H9 (cell line): Measurements from ENCODE around the gene GHRHR. TPM values are rescaled to one million over a fixed set of nuclear protein-coding genes. Genes with fewer than 3 reads are reported as not detected.

ENCODE experiments used
- DNase-seq: peaks from one replicate; pipeline ENCODE4 v3.0.0-alpha.2; 2017
- H2AFZ ChIP-seq: one replicate; pipeline ENCODE4 v1.6.1; 2013; ENCODE audit warnings: mild to moderate bottlenecking, low read length, control low read depth, moderate library complexity
- H2AK5ac ChIP-seq: 2 replicates; pipeline ENCODE4 v1.6.1; 2013; ENCODE audit warnings: low read length, control low read depth, mixed read lengths; ENCODE audit not compliant: insufficient read length
- H2BK120ac ChIP-seq: one replicate; pipeline ENCODE4 v1.6.1; 2013; ENCODE audit warnings: low read depth, mild to moderate bottlenecking, low read length, control low read depth, inconsistent platforms; ENCODE audit not compliant: poor library complexity, severe bottlenecking
- H2BK12ac ChIP-seq: 2 replicates; pipeline ENCODE4 v1.6.1; 2013; ENCODE audit warnings: low read length, control low read depth, mixed read lengths, low read depth; ENCODE audit not compliant: insufficient read length
- H2BK15ac ChIP-seq: 2 replicates; pipeline ENCODE4 v1.6.1; 2013; ENCODE audit warnings: low read depth, low read length, control low read depth
- H2BK20ac ChIP-seq: one replicate; pipeline ENCODE4 v1.6.1; 2013; ENCODE audit warnings: low read depth, mild to moderate bottlenecking, low read length, control low read depth, inconsistent platforms; ENCODE audit not compliant: poor library complexity, severe bottlenecking
- H2BK5ac ChIP-seq: 2 replicates; pipeline ENCODE4 v1.6.1; 2013; ENCODE audit warnings: low read length, control low read depth, mixed read lengths; ENCODE audit not compliant: insufficient read length
- H3K14ac ChIP-seq: 2 replicates; pipeline ENCODE4 v1.6.1; 2013; ENCODE audit warnings: low read length, control low read depth; ENCODE audit not compliant: insufficient read depth
- H3K18ac ChIP-seq: 2 replicates; pipeline ENCODE4 v1.6.1; 2013; ENCODE audit warnings: low read depth, mild to moderate bottlenecking, mixed read lengths, low read length, control low read depth; ENCODE audit not compliant: insufficient read length
- H3K23ac ChIP-seq: 2 replicates; pipeline ENCODE4 v1.6.1; 2013; ENCODE audit warnings: low read length, control low read depth, mixed read lengths, low read depth; ENCODE audit not compliant: insufficient read length
- H3K23me2 ChIP-seq: 2 replicates; pipeline ENCODE4 v1.6.1; 2013; ENCODE audit warnings: low read depth, mild to moderate bottlenecking, mixed read lengths, low read length, control low read depth; ENCODE audit not compliant: insufficient read length, poor library complexity, severe bottlenecking
- H3K27ac ChIP-seq: 2 replicates; pipeline ENCODE4 v1.5.1; 2013; ENCODE audit warnings: low read length, control low read depth, mixed read lengths, low read depth; ENCODE audit not compliant: insufficient read length
- H3K27me3 ChIP-seq: 2 replicates; pipeline ENCODE4 v1.6.1; 2013; ENCODE audit warnings: low read length, control low read depth, inconsistent platforms; ENCODE audit not compliant: insufficient read depth
- H3K4ac ChIP-seq: 2 replicates; pipeline ENCODE4 v1.6.1; 2013; ENCODE audit warnings: low read depth, mild to moderate bottlenecking, control low read depth, inconsistent platforms, low read length, moderate library complexity
- H3K4me1 ChIP-seq: 2 replicates; pipeline ENCODE4 v1.6.1; 2013; ENCODE audit warnings: low read length, control low read depth, inconsistent platforms; ENCODE audit not compliant: insufficient read depth
- H3K4me2 ChIP-seq: 2 replicates; pipeline ENCODE4 v1.6.1; 2013; ENCODE audit warnings: low read length, control low read depth, mixed read lengths; ENCODE audit not compliant: insufficient read length, insufficient read depth
- H3K56ac ChIP-seq: 2 replicates; pipeline ENCODE4 v1.6.1; 2013; ENCODE audit warnings: low read depth, mild to moderate bottlenecking, mixed read lengths, low read length, control low read depth; ENCODE audit not compliant: insufficient read length
- H3K79me1 ChIP-seq: 2 replicates; pipeline ENCODE4 v1.6.1; 2013; ENCODE audit warnings: low read depth, mild to moderate bottlenecking, moderate library complexity, low read length, control low read depth, inconsistent platforms; ENCODE audit not compliant: insufficient read depth, poor library complexity, severe bottlenecking
- H3K79me2 ChIP-seq: 2 replicates; pipeline ENCODE4 v1.6.1; 2013; ENCODE audit warnings: low read length, control low read depth, inconsistent platforms; ENCODE audit not compliant: insufficient read depth
- H3K9ac ChIP-seq: 2 replicates; pipeline ENCODE4 v1.6.1; 2013; ENCODE audit warnings: low read length, control low read depth, mixed read lengths; ENCODE audit not compliant: insufficient read length; ENCODE audit errors: extremely low read depth
- H3K9me3 ChIP-seq: one replicate; pipeline ENCODE4 v1.6.1; 2013; ENCODE audit warnings: low read depth, low read length, inconsistent platforms; ENCODE audit not compliant: control insufficient read depth
- H3T11ph ChIP-seq: one replicate; pipeline ENCODE4 v1.6.1; 2013; ENCODE audit warnings: mild to moderate bottlenecking, low read length, control low read depth, inconsistent platforms
- H4K20me1 ChIP-seq: one replicate; pipeline ENCODE4 v1.6.1; 2013; ENCODE audit not compliant: control insufficient read depth, insufficient read length, insufficient read depth
- H4K5ac ChIP-seq: 2 replicates; pipeline ENCODE4 v1.6.1; 2013; ENCODE audit warnings: low read depth, mild to moderate bottlenecking, mixed read lengths, low read length, control low read depth; ENCODE audit not compliant: insufficient read length
- H4K8ac ChIP-seq: replicated peaks from 2 replicates; pipeline ENCODE4 v1.6.1; 2013; ENCODE audit warnings: low read length, control low read depth, mixed read lengths, low read depth; ENCODE audit not compliant: insufficient read length
- H4K91ac ChIP-seq: 2 replicates; pipeline ENCODE4 v1.6.1; 2013; ENCODE audit warnings: low read depth, mild to moderate bottlenecking, moderate library complexity, mixed read lengths, low read length, control low read depth; ENCODE audit not compliant: insufficient read length
- H3K27ac Mint-ChIP-seq, 3 experiments: 2 replicates in 2 of 3; 3 replicates in 1 of 3; pipeline ENCODE4 v1.8.0; 2020 to 2021; ENCODE audit warnings: mixed read lengths in 3 of 3, mild to moderate bottlenecking in 1 of 3, moderate library complexity in 1 of 3
- H3K27me3 Mint-ChIP-seq: 2 replicates; pipeline ENCODE4 v1.8.0; 2021; ENCODE audit warnings: low read depth, mild to moderate bottlenecking, moderate library complexity, mixed read lengths
- H3K36me3 Mint-ChIP-seq, 3 experiments: 2 replicates in 2 of 3; 3 replicates in 1 of 3; pipeline ENCODE4 v1.8.0; 2020 to 2021; ENCODE audit warnings: low read depth in 3 of 3, mixed read lengths in 3 of 3; ENCODE audit not compliant: insufficient read depth in 1 of 3
- H3K4me1 Mint-ChIP-seq, 2 experiments: 2 replicates each; pipeline ENCODE4 v1.8.0; 2020; ENCODE audit warnings: mixed read lengths in 2 of 2
- H3K4me3 Mint-ChIP-seq, 2 experiments: 2 replicates in 1 of 2; 3 replicates in 1 of 2; pipeline ENCODE4 v1.8.0; 2020 to 2021; ENCODE audit warnings: mild to moderate bottlenecking in 2 of 2, mixed read lengths in 2 of 2, moderate library complexity in 1 of 2
- H3K9me3 Mint-ChIP-seq, 2 experiments: 2 replicates in 1 of 2; 3 replicates in 1 of 2; pipeline ENCODE4 v1.8.0; 2020; ENCODE audit warnings: mild to moderate bottlenecking in 2 of 2, mixed read lengths in 2 of 2, moderate library complexity in 1 of 2
- CTCF ChIP-seq: fragments of 200-600 bp; sonication (generic); conservative IDR thresholded peaks from 3 replicates; pipeline ENCODE4 v1.8.0; 2021; ENCODE audit warnings: antibody characterized with exemption, mild to moderate bottlenecking
- WGBS: extraction: QIAGEN DNeasy Blood & Tissue Kit; methylation state at CpG from one replicate; pipeline ENCODE4 v1.1.7; 2013; ENCODE audit warnings: missing lambda C conversion rate, low lambda C conversion rate, mixed read lengths; ENCODE audit not compliant: insufficient read length; ENCODE audit errors: extremely low coverage; 5-methylcytosine and 5-hydroxymethylcytosine counted together
- total RNA-seq: library from RNA; stranded (reverse); gene quantifications from 2 replicates; pipeline ENCODE4 v1.2.1, GENCODE V29; 2021

Gene GHRHR
- total RNA-seq, 1 experiment from 2014 or later = 7.4 TPM

GRCh38 chr7:31019509-31019908 is 55.8 kb downstream of the GHRHR start:
- H3K4me1 Mint-ChIP-seq = peaks cover 36 to 39% of the 10 kb centered on the region in 2 experiments
- Histone ChIP-seq H3K23ac (no peak overlapping the region), H2BK15ac (no peak overlapping the region), H4K8ac (no peak overlapping the region), H3K18ac (no peak overlapping the region), H3T11ph (no peak overlapping the region), H2AK5ac (no peak overlapping the region), H2BK12ac (no peak overlapping the region), H4K91ac (no peak overlapping the region), H3K4ac (no peak overlapping the region), H3K9ac (no peak overlapping the region), H4K20me1 (peaks cover 2% of the 10 kb centered on the region), H3K79me1 (no peaks in the 10 kb centered on the region), H3K9me3 (no peaks in the 10 kb centered on the region), H3K4me2 (no peak overlapping the region), H3K56ac (no peak overlapping the region), H3K79me2 (no peaks in the 10 kb centered on the region), H2BK5ac (no peak overlapping the region), H3K27me3 (no peaks in the 10 kb centered on the region), H3K23me2 (no peaks in the 10 kb centered on the region), H3K4me1 (peaks cover 8% of the 10 kb centered on the region), H3K14ac (no peak overlapping the region), H4K5ac (no peak overlapping the region), H2AFZ (no peak overlapping the region), H2BK20ac (no peak overlapping the region), H3K27ac (no peak overlapping the region), H2BK120ac (no peak overlapping the region)
- H3K9me3 Mint-ChIP-seq = no peaks in the 10 kb centered on the region
- DNase-seq = no peak
- no peak overlapping the region for H3K27ac Mint-ChIP-seq
- H3K36me3 Mint-ChIP-seq = no peaks in the 10 kb centered on the region
- no CpG with 5 or more reads among the region's 1 CpG for WGBS
- no peak overlapping the region for H3K4me3 Mint-ChIP-seq
- H3K27me3 Mint-ChIP-seq = peaks cover 6% of the 10 kb centered on the region; the same call in 1 of the 2 replicates
- no peak for TF ChIP-seq CTCF
